Endothelial cell of umbilical vein (primary cell): ENCODE results near the gene KRTAP27-1. TPM values are rescaled to one million over a fixed set of nuclear protein-coding genes. Genes with fewer than 3 reads are reported as not detected.

Experiments
- BruUV-seq: library from RNA; stranded (reverse); fragments of 400-500 nt; replicated peaks from 2 replicates; lab custom pipeline; 2021; lab: Mats Ljungman, UMichigan
- CTCF ChIA-PET: fragments of 300-600, 350-600 bp; sonication (Branson Sonifier 250); formaldehyde crosslinking; loops from one replicate; lab custom pipeline; 2021; ENCODE audit warnings: antibody characterized with exemption, inconsistent platforms; lab: Charles Lee
- POLR2A ChIA-PET: fragments of 300-600, 350-600 bp; sonication (Branson Sonifier 250); formaldehyde crosslinking; loops from one replicate; lab custom pipeline; 2021; ENCODE audit warnings: antibody characterized with exemption, inconsistent platforms; lab: Charles Lee
- DNase-seq: peaks from one replicate; pipeline ENCODE4 v3.0.0-alpha.2; 2011; ENCODE audit warnings: low read depth, low spot score
- FAIRE-seq: peaks from 2 replicates; lab custom pipeline; 2011; peaks lifted over from hg19 to GRCh38; lab: Jason Lieb, UNC
- H2AFZ ChIP-seq: 2 replicates; pipeline ENCODE4 v1.6.0; 2012; ENCODE audit warnings: low read depth, low read length, control low read depth, inconsistent platforms
- H3K27ac ChIP-seq: 2 replicates; pipeline ENCODE4 v1.5.1; 2011; ENCODE audit warnings: low read depth, mild to moderate bottlenecking, control low read depth, low read length, moderate library complexity; ENCODE audit not compliant: insufficient read depth
- H3K27me3 ChIP-seq, 2 experiments: 2 replicates each; pipeline versions ENCODE4 v1.6.0 to v1.6.1; 2011; ENCODE audit warnings: low read length in 2 of 2, mixed read lengths in 1 of 2; ENCODE audit not compliant: control insufficient read depth in 2 of 2, insufficient read depth in 2 of 2
- H3K36me3 ChIP-seq, 2 experiments: 2 replicates in 1 of 2; 3 replicates in 1 of 2; pipeline ENCODE4 v1.5.1; 2011; ENCODE audit warnings: low read length in 2 of 2, mild to moderate bottlenecking in 1 of 2, moderate library complexity in 1 of 2; ENCODE audit not compliant: control insufficient read depth in 2 of 2, insufficient read depth in 2 of 2; ENCODE audit errors: extremely low read depth in 1 of 2
- H3K4me1 ChIP-seq: 3 replicates; pipeline ENCODE4 v1.5.1; 2011; ENCODE audit warnings: mild to moderate bottlenecking, low read length; ENCODE audit not compliant: control insufficient read depth, insufficient read depth; ENCODE audit errors: extremely low read depth
- H3K4me2 ChIP-seq: 2 replicates; pipeline ENCODE4 v1.6.1; 2011; ENCODE audit warnings: low read length, control low read depth, mixed read lengths; ENCODE audit not compliant: insufficient read depth
- H3K4me3 ChIP-seq, 3 experiments: fragments of 200-600 bp in 1 of 3; sonication (generic), shearing (Covaris generic) in 1 of 3; replicated peaks in 1 of 3; 2 replicates each; pipeline ENCODE4 v1.5.1; 2011 to 2016; ENCODE audit warnings: control low read depth in 3 of 3, low read length in 3 of 3, mild to moderate bottlenecking in 2 of 3, inconsistent platforms in 1 of 3, low read depth in 1 of 3, moderate library complexity in 1 of 3; ENCODE audit not compliant: insufficient read depth in 1 of 3
- H3K79me2 ChIP-seq: 2 replicates; pipeline ENCODE4 v1.6.0; 2012; ENCODE audit warnings: low read length, inconsistent platforms; ENCODE audit not compliant: control insufficient read depth, insufficient read depth
- H3K9ac ChIP-seq: replicated peaks from 2 replicates; pipeline ENCODE3; 2011; ENCODE audit warnings: low read length, control low read depth; ENCODE audit not compliant: insufficient read depth; ENCODE audit errors: extremely low read depth
- H3K9me1 ChIP-seq: replicated peaks from 3 replicates; pipeline ENCODE4 v1.6.0; 2011; ENCODE audit warnings: mild to moderate bottlenecking, low read length; ENCODE audit not compliant: control insufficient read depth, insufficient read depth; ENCODE audit errors: extremely low read depth
- H3K9me3 ChIP-seq: replicated peaks from 2 replicates; pipeline ENCODE4 v1.5.1; 2012; ENCODE audit warnings: low read length, inconsistent platforms; ENCODE audit not compliant: control insufficient read depth, insufficient read depth
- H4K20me1 ChIP-seq: replicated peaks from 2 replicates; pipeline ENCODE3; 2011; ENCODE audit warnings: mild to moderate bottlenecking, low read length; ENCODE audit not compliant: control insufficient read depth, insufficient read depth; ENCODE audit errors: extremely low read depth
- CTCF ChIP-seq, 2 donors: IDR thresholded peaks; 1 replicate in 1 of 2; 2 replicates in 1 of 2; pipeline ENCODE4 v1.5.1; 2011; ENCODE audit warnings: low read length in 2 of 2, mild to moderate bottlenecking in 2 of 2, moderate library complexity in 2 of 2, control low read depth in 1 of 2, inconsistent platforms in 1 of 2, low read depth in 1 of 2; ENCODE audit not compliant: insufficient read depth in 1 of 2; ENCODE audit errors: extremely low read depth in 1 of 2
- EZH2 ChIP-seq: IDR thresholded peaks from 2 replicates; pipeline ENCODE4 v1.6.1; 2012; ENCODE audit warnings: borderline replicate concordance, low read depth, mild to moderate bottlenecking, moderate library complexity, low read length, inconsistent platforms; ENCODE audit not compliant: severe bottlenecking
- FOS ChIP-seq: IDR thresholded peaks from 2 replicates; pipeline ENCODE4 v1.6.1; 2011; ENCODE audit warnings: mild to moderate bottlenecking, low read length, moderate library complexity, borderline replicate concordance; ENCODE audit not compliant: insufficient read depth
- GATA2 ChIP-seq: IDR thresholded peaks from 2 replicates; pipeline ENCODE4 v1.7.0; 2011; ENCODE audit warnings: low read depth, mild to moderate bottlenecking, moderate library complexity, mixed read lengths, low read length; ENCODE audit not compliant: insufficient read length, insufficient read depth
- JUN ChIP-seq: IDR thresholded peaks from 2 replicates; pipeline ENCODE4 v1.6.1; 2011; ENCODE audit warnings: borderline replicate concordance, low read depth; ENCODE audit not compliant: insufficient read length, insufficient read depth
- MAX ChIP-seq: IDR thresholded peaks from 2 replicates; pipeline ENCODE4 v1.6.1; 2011; ENCODE audit not compliant: insufficient read depth, insufficient read length
- MYC ChIP-seq: IDR thresholded peaks from one replicate; pipeline ENCODE4 v1.6.1; 2011; ENCODE audit warnings: mild to moderate bottlenecking, low read depth, low read length
- POLR2A ChIP-seq: IDR thresholded peaks from 2 replicates; pipeline ENCODE4 v1.6.1; 2012; ENCODE audit warnings: low read depth, mild to moderate bottlenecking, control low read depth, low read length
- POLR2AphosphoS5 ChIP-seq: IDR thresholded peaks from 2 replicates; pipeline ENCODE4 v1.6.1; 2012; ENCODE audit warnings: low read depth, mild to moderate bottlenecking, control low read depth, low read length, moderate library complexity; ENCODE audit not compliant: insufficient read depth
- dilution Hi-C: fragments of 300-500 bp; cut with MboI; formaldehyde crosslinking; loops from one replicate; pipeline ENCODE4 v1.15.0; 2019; ENCODE audit warnings: low sequenced_read_pairs; ENCODE audit not compliant: extremely low pct_ligation_motif_present
- intact Hi-C: fragments of 100-400 bp; cut with micrococcal nuclease; formaldehyde crosslinking; loops from one replicate; pipeline ENCODE4 v1.10.0; 2022
- polyA plus RNA-seq, 4 experiments: library from polyadenylated mRNA; depleted of rRNA in 3 of 4; stranded (reverse) in 3 of 4; unstranded in 1 of 4; fragments of >200 nt; gene quantifications; 2 replicates each; pipeline versions ENCODE4 v1.2.1 to v1.2.3, GENCODE V29; 2011 to 2012; ENCODE audit warnings: missing spikeins in 1 of 4
- total RNA-seq: library from RNA; stranded (reverse); gene quantifications from 2 replicates; pipeline ENCODE4 v1.2.3, GENCODE V29; 2021

KRTAP27-1 gene
- total and polyA plus RNA-seq, 2 donors (not counting 3 experiments of a cell fraction or from before 2014, with no cell fraction given): not detected

DNA sequence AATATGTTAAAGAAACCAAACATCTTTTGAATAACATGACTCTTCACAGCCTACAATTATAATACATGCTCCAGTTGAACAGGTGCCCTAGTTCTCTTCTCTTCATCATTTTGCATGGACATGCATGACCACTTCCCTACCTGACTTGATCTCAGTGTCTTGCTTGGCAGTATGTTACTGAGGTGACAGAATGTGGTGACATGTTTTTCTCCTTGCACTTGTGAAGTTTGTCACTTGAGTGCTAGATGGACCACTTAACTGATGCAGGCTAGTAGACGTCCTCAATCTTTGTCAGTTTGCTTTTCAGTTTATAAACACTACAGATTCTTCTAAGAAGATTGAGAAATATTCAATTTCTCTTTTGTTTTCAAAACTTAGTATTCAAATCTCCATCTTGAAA, 44.7 kb upstream of the KRTAP27-1 start:
- no peak for FAIRE-seq
- H3K4me2 ChIP-seq: no peak overlapping the region
- no peak overlapping the region for H3K9ac ChIP-seq
- BruUV-seq: no TSS peak
- CTCF ChIA-PET: no interaction called here
- H2AFZ ChIP-seq: no peak overlapping the region
- H3K36me3 ChIP-seq: no peaks in the 10 kb centered on the region
- dilution Hi-C loops: no loop called here
- H3K79me2 ChIP-seq: no peaks in the 10 kb centered on the region
- no peaks in the 10 kb centered on the region for H3K4me1 ChIP-seq
- no peaks in the 10 kb centered on the region for H3K9me1 ChIP-seq
- H3K27me3 ChIP-seq: no peaks in the 10 kb centered on the region
- no peaks in the 10 kb centered on the region for H4K20me1 ChIP-seq
- no peak for DNase-seq
- intact Hi-C loops: no loop called here
- H3K4me3 ChIP-seq: no peak overlapping the region
- POLR2A ChIA-PET: no interaction called here
- peaks cover 2% of the 10 kb centered on the region for H3K9me3 ChIP-seq
- no peak overlapping the region for H3K27ac ChIP-seq
- TF ChIP-seq JUN (no peak), POLR2A (no peak), CTCF (IDR thresholded peaks at IDR 0.05; ENCODE audit: extremely low read depth in 1 of 2, insufficient read depth in 1 of 2, low read depth in 1 of 2, low read length in 2 of 2) (no peak), FOS (no peak), EZH2 (no peak), MYC (no peak)

DNA sequence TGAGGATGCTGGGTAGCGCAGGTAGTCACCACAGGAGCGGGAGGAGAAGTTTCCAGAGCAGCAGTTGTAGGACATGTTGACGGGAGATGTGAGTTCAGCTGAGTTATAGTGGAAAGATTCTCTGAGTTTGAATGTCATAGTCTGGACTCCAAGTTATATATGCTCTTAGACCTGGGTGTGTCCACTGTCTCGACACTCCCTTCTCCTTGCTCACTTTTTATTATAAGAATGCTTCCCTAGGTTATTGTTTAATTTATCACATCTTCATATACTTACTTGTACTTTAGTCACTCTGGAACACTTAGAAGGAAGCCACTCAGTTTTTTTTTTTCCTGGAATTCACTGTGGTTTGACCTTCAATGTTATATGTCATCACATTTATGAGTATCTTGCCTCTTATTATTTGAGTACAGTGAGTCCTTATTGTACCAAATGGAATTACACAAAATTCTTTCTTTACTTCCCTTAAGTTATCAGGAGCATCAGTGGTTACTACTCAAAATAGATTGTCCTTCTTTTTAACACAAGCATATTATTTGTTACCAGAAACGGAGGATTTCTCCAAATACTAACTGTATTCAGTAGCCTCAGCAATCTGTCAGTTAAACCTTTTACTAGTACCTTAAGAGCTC, 34.8 kb upstream of the KRTAP27-1 start, which contains the start of gene KRTAP13-2:
KRTAP13-2 (minus strand) TSS at position 133 of the 632 bp plus-strand sequence; CDS start at position 75, 58 bp downstream.
- Histone ChIP-seq H4K20me1 (no peaks in the 10 kb centered on the region), H3K36me3 (no peaks in the 10 kb centered on the region), H2AFZ (no peak within 1 kb of the TSS), H3K4me2 (no peak within 1 kb of the TSS), H3K4me1 (no peaks in the 10 kb centered on the region), H3K9ac (no peak within 1 kb of the TSS), H3K27ac (no peak within 1 kb of the TSS), H3K4me3 (no peak within 1 kb of the TSS), H3K27me3 (no peaks in the 10 kb centered on the region), H3K79me2 (no peaks in the 10 kb centered on the region), H3K9me3 (no peaks in the 10 kb centered on the region), H3K9me1 (no peaks in the 10 kb centered on the region)
- DNase-seq (no peak), FAIRE-seq (no peak)
- dilution Hi-C loops: no loop called here
- POLR2A ChIA-PET: no interaction called here
- intact Hi-C loops: no loop called here
- BruUV-seq: no TSS peak
- TF ChIP-seq MYC (no peak), GATA2 (no peak), POLR2AphosphoS5 (no peak), EZH2 (no peak), FOS (no peak), POLR2A (no peak), MAX (no peak), JUN (no peak), CTCF (IDR thresholded peaks at IDR 0.05; ENCODE audit: extremely low read depth in 1 of 2, insufficient read depth in 1 of 2, low read depth in 1 of 2, low read length in 2 of 2) (no peak)
- CTCF ChIA-PET: no interaction called here
